OCI-LY3 (cell line): Measurements from ENCODE around the gene SYT1.

Source experiments
- EZH2phosphoT487 ChIP-seq: fragments of 200-600 bp; shearing (Covaris generic); IDR thresholded peaks from 2 replicates; pipeline ENCODE4 v1.6.1; 2018; ENCODE audit warnings: antibody characterized with exemption, mixed run types, low read depth
- TF ChIP-seq, protein P1 (sequence below): fragments of 200-600, 300-600 bp; sonication (generic); IDR thresholded peaks from 2 replicates; pipeline ENCODE4 v1.5.1; 2014; ENCODE audit warnings: antibody characterized with exemption, low read length, low read depth

DNA sequence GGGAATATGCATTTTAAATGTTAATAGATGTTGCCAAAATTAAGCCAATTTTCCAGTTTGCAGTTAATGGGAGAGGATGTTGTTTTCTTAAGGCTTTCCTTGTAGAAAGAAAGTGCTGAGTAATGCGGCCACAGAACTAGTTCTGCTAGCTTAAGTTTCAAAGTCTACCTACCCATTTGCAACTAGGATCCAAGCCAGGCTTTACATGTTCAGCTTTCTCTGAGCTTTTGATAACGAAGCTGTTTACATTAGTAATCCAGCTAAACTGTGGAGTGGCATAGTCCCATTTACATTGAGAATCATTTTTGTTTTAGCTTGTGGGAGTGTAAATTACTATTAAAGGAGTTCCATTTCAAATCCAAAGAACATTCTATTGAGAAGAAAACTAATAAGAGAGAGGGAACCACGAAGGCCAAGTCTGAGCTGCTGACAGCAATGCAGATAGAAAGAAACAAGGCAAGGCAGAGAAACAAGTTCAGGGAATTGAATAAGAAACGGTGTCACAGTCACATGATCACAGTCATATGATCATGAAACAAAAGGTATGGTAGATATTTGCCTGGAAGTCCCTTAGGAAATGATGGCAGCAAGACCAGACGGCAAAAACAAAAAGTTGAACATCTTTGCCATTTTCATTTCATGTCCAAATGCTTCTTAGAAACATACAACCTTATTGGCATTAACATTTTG lies 551.3 kb downstream of the SYT1 start:
- TF ChIP-seq, protein P1, sequence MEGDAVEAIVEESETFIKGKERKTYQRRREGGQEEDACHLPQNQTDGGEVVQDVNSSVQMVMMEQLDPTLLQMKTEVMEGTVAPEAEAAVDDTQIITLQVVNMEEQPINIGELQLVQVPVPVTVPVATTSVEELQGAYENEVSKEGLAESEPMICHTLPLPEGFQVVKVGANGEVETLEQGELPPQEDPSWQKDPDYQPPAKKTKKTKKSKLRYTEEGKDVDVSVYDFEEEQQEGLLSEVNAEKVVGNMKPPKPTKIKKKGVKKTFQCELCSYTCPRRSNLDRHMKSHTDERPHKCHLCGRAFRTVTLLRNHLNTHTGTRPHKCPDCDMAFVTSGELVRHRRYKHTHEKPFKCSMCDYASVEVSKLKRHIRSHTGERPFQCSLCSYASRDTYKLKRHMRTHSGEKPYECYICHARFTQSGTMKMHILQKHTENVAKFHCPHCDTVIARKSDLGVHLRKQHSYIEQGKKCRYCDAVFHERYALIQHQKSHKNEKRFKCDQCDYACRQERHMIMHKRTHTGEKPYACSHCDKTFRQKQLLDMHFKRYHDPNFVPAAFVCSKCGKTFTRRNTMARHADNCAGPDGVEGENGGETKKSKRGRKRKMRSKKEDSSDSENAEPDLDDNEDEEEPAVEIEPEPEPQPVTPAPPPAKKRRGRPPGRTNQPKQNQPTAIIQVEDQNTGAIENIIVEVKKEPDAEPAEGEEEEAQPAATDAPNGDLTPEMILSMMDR: no peak
- no peak for TF ChIP-seq EZH2phosphoT487
